SK-N-SH treated with all-trans-retinoic acid at 6 μM for 48 hours (cell line): ENCODE measurements around the gene WIZ.

Experiments
- ISL1 ChIP-seq: fragments of 250-450 bp; sonication (Bioruptor Pico); IDR thresholded peaks from 2 replicates; pipeline ENCODE4 v2.1.2; 2022; ENCODE audit warnings: mild to moderate bottlenecking, moderate library complexity
- RARB ChIP-seq: fragments of 250-450 bp; sonication (Bioruptor Pico); IDR thresholded peaks from 2 replicates; pipeline ENCODE4 v1.8.0; 2021; ENCODE audit warnings: mild to moderate bottlenecking, moderate library complexity
- TOX ChIP-seq: fragments of 250-450 bp; sonication (Bioruptor Pico); IDR thresholded peaks from 2 replicates; pipeline ENCODE4 v1.8.0; 2021; ENCODE audit warnings: mild to moderate bottlenecking, moderate library complexity, borderline replicate concordance
- ZFP30 ChIP-seq: fragments of 450-650 bp; formaldehyde crosslinking; IDR thresholded peaks from 2 replicates; pipeline ENCODE4 v1.5.0; 2022; ENCODE audit warnings: mild to moderate bottlenecking, moderate library complexity
- TF ChIP-seq, protein P1 (sequence below): fragments of 250-450 bp; sonication (Bioruptor Pico); IDR thresholded peaks from 2 replicates; pipeline ENCODE4 v1.8.0; 2020; ENCODE audit warnings: mild to moderate bottlenecking, moderate library complexity, borderline replicate concordance

- TF ChIP-seq ZFP30 (CRISPR knock-in tag) (no peak), RARB (CRISPR knock-in tag) (no peak), TOX (no peak), ISL1 (CRISPR knock-in tag) (no peak)
- TF ChIP-seq, protein P1, sequence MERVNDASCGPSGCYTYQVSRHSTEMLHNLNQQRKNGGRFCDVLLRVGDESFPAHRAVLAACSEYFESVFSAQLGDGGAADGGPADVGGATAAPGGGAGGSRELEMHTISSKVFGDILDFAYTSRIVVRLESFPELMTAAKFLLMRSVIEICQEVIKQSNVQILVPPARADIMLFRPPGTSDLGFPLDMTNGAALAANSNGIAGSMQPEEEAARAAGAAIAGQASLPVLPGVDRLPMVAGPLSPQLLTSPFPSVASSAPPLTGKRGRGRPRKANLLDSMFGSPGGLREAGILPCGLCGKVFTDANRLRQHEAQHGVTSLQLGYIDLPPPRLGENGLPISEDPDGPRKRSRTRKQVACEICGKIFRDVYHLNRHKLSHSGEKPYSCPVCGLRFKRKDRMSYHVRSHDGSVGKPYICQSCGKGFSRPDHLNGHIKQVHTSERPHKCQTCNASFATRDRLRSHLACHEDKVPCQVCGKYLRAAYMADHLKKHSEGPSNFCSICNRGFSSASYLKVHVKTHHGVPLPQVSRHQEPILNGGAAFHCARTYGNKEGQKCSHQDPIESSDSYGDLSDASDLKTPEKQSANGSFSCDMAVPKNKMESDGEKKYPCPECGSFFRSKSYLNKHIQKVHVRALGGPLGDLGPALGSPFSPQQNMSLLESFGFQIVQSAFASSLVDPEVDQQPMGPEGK: no peak
Measured at GRCh38 chr19:15498910-15499309, 49.2 kb upstream of the WIZ start.
